HG03469 (cell line): ENCODE measurements around the gene APLP2.

ENCODE experiments used
- ATAC-seq: cut with Tn5 transposase; IDR thresholded peaks from one replicate; pipeline ENCODE4 v1.9.1; 2021; ENCODE audit warnings: mild to moderate bottlenecking, moderate library complexity, moderate number of reproducible peaks; ENCODE audit not compliant: unreplicated experiment

Gene APLP2

DNA sequence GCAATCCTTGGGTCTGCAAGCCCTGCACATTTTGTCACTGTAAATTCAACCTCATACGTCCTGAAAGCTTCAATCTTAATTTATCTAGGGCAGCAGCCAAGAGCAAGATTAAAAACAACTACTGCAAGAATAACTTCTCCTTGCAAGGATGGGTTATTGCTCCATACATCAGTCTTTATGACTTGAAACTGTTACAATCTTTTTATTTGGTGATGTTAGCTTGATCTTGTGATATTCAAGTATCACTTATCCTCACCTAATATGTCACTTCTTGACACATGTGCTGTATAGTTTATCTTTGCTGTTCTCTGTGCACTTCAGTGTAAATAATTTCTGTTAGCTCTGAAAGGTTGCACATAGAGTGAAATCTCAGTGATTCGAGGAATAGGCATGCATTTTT, 14.7 kb upstream of the APLP2 start:
- no peak for ATAC-seq

DNA sequence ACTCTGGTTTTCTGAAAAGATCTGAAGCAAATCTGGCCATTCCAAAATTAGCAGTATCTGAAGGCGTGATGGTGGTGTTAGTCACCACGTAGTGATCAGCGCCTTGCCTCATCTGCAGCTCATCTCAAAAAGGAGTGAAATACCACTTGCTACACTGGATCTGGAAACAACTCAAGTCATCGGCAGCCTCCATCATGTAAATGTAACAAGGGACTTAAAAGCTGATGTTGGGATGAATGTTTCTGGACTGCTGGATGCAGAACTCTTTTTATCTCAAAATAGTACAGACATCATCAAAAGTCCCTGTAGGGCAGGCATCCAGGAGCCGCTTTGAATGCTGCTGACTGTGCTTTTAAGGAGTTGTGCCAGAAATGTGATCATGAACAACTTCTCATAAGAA, 14.1 kb upstream of the APLP2 start:
- no peak for ATAC-seq

GRCh38 chr11:130061017-130061416, 8.7 kb upstream of the APLP2 start:
- ATAC-seq, result no peak

DNA sequence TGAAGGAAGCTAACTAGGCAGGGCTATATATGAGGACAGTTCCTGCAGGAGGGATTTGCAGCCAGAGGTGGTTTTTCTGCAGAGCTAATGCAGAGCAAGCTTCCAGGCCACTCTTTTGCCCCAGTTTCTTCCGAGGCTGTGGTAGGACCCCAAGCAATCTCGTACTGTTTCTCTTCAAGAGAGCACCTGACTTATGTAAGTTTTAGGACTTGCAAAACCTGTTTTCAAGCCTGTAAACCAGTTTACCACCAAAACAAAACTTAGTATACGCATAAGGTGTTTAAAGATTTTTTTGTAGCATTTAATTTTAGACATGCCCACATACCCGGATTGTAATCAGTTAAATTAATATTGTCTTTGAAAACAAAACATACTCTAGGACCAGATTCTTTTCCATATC, 7.7 kb upstream of the APLP2 start:
- no peak for ATAC-seq

- ATAC-seq, result no peak
These were observed 6.2 kb upstream of the APLP2 start for GRCh38 chr11:130063451-130063850.

- no peak for ATAC-seq
These were observed 5.1 kb upstream of the APLP2 start for GRCh38 chr11:130064596-130064995.

DNA sequence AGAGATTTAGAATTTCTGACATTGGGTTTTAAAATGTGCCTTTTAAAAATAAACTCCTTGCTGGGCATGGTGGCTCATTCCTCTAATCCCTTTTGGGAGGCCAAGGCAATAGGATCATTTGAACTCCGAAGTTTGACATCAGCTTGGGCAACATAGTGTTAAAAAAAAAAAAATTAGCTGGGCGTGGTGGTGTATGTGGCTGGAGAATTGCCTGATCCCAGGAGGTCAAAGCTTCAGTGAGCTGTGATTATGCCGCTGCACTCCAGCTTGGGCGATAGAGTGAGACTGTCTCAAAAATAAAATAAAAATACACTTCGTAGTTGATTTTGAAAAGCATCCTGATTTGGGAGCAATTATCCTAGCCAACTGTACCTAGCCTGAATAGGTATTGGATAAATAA, 3.4 kb upstream of the APLP2 start:
- no peak for ATAC-seq

DNA sequence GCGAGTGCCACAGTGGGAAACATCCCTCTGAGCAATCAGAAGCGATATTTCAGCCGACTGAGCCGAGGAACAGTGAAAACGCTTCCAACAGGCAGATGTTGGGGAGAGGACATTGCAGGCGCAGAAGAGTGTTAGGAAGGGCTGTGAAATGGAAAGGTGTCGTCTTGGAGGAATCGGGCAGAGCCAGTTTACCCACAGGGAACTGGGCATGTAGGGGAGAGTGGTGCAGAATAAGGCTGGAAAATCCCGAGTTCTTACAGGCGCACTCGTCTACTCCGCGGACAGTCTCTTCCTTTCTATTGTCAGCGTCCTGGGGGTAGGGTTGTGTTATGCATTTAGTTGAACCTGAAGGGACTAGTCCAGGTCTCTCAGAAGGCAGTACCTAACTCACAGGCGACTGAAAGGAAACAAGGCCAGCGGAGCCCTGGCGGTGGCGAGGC, 1.1 kb upstream of the APLP2 start:
- ATAC-seq, result no peak

- ATAC-seq, result peak; percentile 27
These were observed 572 bp upstream of the APLP2 start for GRCh38 chr11:130068986-130069658.

DNA sequence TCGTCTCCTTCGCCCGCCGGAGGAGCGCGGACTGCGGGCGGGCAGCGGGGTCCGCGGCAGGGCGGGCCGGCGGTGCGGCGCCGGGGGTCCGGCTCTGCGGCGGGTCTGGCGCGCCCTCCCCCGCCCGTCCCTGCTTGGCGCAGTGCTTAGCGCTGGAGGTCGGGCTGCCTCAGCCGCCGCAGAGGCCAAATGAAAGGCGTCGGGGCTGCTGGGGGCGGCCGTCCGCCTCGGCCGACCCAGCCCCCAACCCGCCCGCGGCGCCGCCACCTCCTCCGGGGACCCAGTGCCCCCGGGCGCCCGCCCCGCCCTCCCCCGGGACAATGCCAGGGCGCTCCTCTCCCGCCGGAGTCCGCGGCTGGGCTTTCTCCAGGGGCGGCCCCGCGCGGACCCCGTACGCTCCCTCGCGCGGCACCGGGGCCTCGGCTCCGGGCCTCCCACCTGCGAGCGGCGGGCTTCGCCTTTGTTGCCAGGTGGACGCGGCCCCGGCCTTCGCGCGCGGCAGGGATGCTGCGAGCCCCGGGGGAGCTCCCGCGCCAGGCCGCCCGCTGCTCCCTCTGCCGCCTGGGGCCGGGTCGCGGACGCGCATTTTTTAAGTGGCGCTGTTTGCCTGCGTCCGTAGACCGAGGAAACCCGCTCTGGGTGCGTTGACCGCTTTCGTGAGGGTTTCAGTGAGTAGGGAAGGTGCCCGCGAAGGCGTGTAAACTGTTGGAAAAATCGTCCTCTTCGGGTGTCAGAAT, 583 bp downstream of the APLP2 start:
- ATAC-seq, result peak; percentile 16

DNA sequence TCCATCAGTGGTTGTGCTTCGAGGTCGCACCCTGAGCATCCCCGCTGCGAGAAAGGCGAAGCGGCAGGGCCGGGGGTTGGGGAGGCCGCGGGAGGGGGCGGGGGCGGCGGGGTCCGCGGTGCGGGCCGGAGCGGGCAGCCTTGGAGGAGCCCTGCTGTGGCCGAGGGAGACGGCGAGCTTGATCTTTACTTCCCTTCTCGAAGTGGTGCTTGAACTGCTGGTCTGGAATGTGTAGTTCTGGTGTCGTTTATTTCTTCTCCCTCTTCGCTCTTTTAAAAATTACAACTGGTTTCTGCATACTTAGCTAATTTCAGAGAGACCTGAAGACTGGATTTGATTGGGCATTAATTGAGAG, 1.1 kb downstream of the APLP2 start:
- no peak for ATAC-seq

DNA sequence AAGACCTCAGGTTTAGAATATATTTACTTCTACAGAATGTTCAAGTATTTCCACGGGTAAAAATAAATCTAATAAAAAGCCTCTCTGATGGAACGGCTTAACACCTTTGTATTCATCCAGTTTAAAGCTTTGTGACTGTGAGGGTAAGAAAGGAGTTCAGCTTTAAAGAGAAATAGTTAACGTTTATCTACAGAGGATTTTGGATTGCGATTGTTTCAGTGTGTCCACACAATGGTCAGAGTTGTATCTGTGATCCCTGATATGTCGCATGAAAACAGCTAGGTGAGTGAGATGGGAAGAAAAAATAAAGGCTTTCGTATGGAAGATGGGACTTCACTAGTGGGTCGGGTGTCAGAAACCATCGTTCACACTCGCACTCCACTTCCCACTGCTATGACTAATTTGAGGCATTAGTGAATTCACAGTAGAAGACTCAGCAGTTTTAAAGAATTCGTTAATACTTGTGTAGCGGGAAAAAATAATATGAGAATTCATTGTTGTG, 1.6 kb downstream of the APLP2 start:
- no peak for ATAC-seq

GRCh38 chr11:130074736-130075135, 5.0 kb downstream of the APLP2 start:
- no peak for ATAC-seq

DNA sequence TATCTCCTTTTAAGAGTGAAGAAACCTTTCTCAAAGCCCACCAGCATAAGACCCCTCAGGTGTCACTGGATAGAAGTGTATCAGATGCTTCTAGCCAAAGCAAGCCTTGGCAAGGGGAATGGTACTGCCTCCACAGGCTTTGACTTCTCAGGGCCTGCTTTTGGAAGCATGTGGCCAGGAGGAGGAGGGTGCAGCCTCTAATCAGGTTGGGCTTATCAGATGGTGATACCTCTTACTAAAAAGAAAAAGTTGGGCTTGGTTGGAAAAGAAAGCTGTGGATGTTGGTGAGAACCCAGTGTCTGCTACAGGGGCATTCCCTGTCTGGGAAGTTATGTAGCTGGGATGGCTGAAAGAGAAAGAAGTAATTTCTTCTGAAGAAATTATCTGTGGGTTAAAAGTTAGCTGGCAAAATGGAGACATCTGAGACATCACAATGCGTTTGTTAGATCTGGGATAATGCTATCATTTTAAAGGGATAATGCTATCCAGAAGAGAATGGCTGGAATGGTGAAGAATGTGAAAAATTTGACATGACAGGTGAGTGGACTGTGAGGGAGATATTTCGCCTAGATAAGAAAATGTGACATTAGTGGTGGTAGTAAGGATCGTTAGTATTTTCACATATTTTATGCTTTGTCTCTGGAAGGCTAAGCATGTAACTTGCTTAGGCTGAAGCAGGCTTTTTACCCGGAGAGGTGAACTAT, 7.2 kb downstream of the APLP2 start:
- no peak for ATAC-seq

- no peak for ATAC-seq
These were observed 8.0 kb downstream of the APLP2 start for GRCh38 chr11:130077671-130078070.

- no peak for ATAC-seq
These were observed 8.4 kb downstream of the APLP2 start for GRCh38 chr11:130078080-130078479.

- no peak for ATAC-seq
These were observed 16.1 kb downstream of the APLP2 start for GRCh38 chr11:130085671-130086290.

- no peak for ATAC-seq
These were observed 17.0 kb downstream of the APLP2 start for GRCh38 chr11:130086669-130087068.

DNA sequence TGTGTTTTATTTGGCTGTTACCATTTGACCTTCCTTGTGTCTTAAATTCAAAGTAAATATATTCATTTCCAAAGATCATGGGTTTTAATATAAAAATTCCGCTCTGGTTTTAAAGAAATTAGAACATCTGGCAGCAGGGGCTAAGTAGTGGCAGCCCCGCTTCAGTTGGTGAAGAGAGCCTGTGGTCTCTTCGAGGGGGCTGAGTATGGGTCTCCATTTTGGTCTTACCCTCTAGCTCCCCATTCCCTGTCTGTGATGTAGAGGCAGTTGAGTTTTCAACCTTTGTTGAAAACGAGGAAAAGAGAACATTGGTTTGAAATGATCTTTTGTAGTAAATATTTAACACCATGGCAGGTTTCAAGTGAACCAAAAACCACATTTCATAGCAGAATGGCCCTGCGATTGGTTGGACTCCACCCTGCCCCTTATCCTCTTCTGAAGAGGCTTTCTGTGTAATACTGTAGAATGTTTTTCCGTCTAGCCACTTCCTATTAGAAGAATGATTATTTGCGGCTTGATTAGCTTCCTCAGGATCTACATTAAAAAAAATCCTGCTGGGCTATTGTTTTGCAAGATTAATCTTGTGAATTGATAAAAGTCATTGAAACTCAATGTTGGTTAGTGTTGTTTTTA, 17.7 kb downstream of the APLP2 start:
- no peak for ATAC-seq

DNA sequence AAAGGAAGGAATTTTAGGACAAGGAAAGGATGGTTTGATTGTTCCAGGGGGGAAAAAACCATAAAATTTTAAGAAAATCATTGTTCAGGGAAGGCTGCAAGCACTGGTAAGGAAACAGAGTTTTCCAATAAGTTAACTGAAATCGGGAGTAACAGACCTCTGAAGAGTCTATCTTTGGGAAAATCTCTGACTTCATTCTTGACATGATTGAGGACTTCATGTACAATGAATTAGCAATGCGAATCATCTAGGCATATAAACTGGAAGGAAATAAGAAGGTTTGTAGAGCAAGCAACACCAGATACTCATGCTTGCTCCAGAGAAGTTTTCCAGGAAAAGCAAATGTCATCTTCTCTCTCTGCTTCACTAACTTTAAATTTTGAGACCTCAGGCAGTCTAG, 18.5 kb downstream of the APLP2 start:
- no peak for ATAC-seq
